Thoracic aorta (tissue), 2 donors: ENCODE data around the gene C2orf69. TPM values are rescaled to one million over a fixed set of nuclear protein-coding genes. Genes with fewer than 3 reads are reported as not detected.

ENCODE experiments used
- ATAC-seq: fragments of 150-250 bp; one replicate; pipeline ENCODE4 v1.8.0; 2017; ENCODE audit warnings: low read depth; ENCODE audit not compliant: insufficient number of reproducible peaks, low FRiP score
- DNase-seq: peaks from one replicate; pipeline ENCODE4 v3.0.0-alpha.2; 2020; ENCODE audit warnings: low spot score
- H3K27ac ChIP-seq, 2 donors: fragments of 200-600 bp; sonication (generic); 1 replicate in 1 of 2; 2 replicates in 1 of 2; pipeline ENCODE4 v1.5.1; 2016; ENCODE audit warnings: mild to moderate bottlenecking in 2 of 2, moderate library complexity in 2 of 2
- H3K27me3 ChIP-seq: fragments of 200-600 bp; sonication (generic); replicated peaks from 2 replicates; pipeline ENCODE4 v1.6.0; 2016; ENCODE audit warnings: mild to moderate bottlenecking; ENCODE audit not compliant: insufficient read depth
- H3K36me3 ChIP-seq: fragments of 200-600 bp; sonication (generic); one replicate; pipeline ENCODE4 v1.5.1; 2016
- H3K4me1 ChIP-seq, 2 donors: fragments of 200-600 bp; sonication (generic); 1 replicate in 1 of 2; 2 replicates in 1 of 2; pipeline versions ENCODE4 v1.5.1 to v1.6.0; 2016; ENCODE audit warnings: low read depth in 2 of 2, mild to moderate bottlenecking in 1 of 2; ENCODE audit not compliant: control insufficient read depth in 1 of 2
- H3K4me3 ChIP-seq: fragments of 200-600 bp; sonication (generic); 2 replicates; pipeline ENCODE4 v1.5.1; 2016; ENCODE audit warnings: mild to moderate bottlenecking
- H3K9me3 ChIP-seq: fragments of 200-600 bp; sonication (generic); 2 replicates; pipeline ENCODE4 v1.5.1; 2016
- CTCF ChIP-seq: fragments of 200-600 bp; sonication (generic); IDR thresholded peaks from one replicate; pipeline ENCODE4 v1.5.1; 2019; ENCODE audit warnings: antibody characterized with exemption
- total RNA-seq, 2 donors: library from RNA; depleted of rRNA; stranded (reverse); fragments of >200 nt; gene quantifications; one replicate each; pipeline versions ENCODE4 v1.1.0 to v1.2.3, GENCODE V29; 2016

C2orf69 gene
- total RNA-seq, 2 donors from 2014 or later, result 10.8 to 16.7 TPM

GRCh38 chr2:199950396-199950795 is 39.3 kb downstream of the C2orf69 start:
- peaks cover 3% of the 10 kb centered on the region for H3K36me3 ChIP-seq
- no peak overlapping the region for H3K27ac ChIP-seq
- no peak for TF ChIP-seq CTCF
- ATAC-seq (no peak), DNase-seq (no peak)
- no peak overlapping the region for H3K4me3 ChIP-seq
- H3K9me3 ChIP-seq, result no peaks in the 10 kb centered on the region
- peaks cover 11 to 16% of the 10 kb centered on the region in 2 donors for H3K4me1 ChIP-seq
- H3K27me3 ChIP-seq, result no peaks in the 10 kb centered on the region

- Histone ChIP-seq H3K27me3 (no peaks in the 10 kb centered on the region), H3K36me3 (no peaks in the 10 kb centered on the region), H3K27ac (no peak overlapping the region), H3K9me3 (no peaks in the 10 kb centered on the region), H3K4me3 (no peak overlapping the region), H3K4me1 (peaks cover 11 to 16% of the 10 kb centered on the region in 2 donors)
- no peak for TF ChIP-seq CTCF
- DNase-seq (no peak), ATAC-seq (no peak)
These were observed 39.9 kb downstream of the C2orf69 start for GRCh38 chr2:199951023-199951422.

- no peaks in the 10 kb centered on the region for H3K9me3 ChIP-seq
- no peak for TF ChIP-seq CTCF
- peak overlapping the region; percentile 82 for H3K4me3 ChIP-seq
- H3K4me1 ChIP-seq, result peaks cover 27 to 34% of the 10 kb centered on the region in 2 donors
- peak overlapping the region; percentile 73 to 90 for H3K27ac ChIP-seq
- no peaks in the 10 kb centered on the region for H3K27me3 ChIP-seq
- DNase-seq (no peak), ATAC-seq (no peak)
- no peaks in the 10 kb centered on the region for H3K36me3 ChIP-seq
These were observed 43.9 kb downstream of the C2orf69 start for GRCh38 chr2:199955007-199955338.

- ATAC-seq (peak; percentile 75), DNase-seq (peak; percentile 19)
- no peaks in the 10 kb centered on the region for H3K9me3 ChIP-seq
- peak within 1 kb of the TSS; percentile 73 to 90 for H3K27ac ChIP-seq
- TF ChIP-seq CTCF, result peak; percentile 26
- peak within 1 kb of the TSS; percentile 82 for H3K4me3 ChIP-seq
- peaks cover 27 to 34% of the 10 kb centered on the region in 2 donors for H3K4me1 ChIP-seq
- peaks cover under 1% of the 10 kb centered on the region for H3K36me3 ChIP-seq
- no peaks in the 10 kb centered on the region for H3K27me3 ChIP-seq
These were observed 44.4 kb downstream of the C2orf69 start, which contains the start of the genes MAIP1 and TYW5 for GRCh38 chr2:199955339-199956061. Gene MAIP1, plus strand, starts transcription at chr2:199955582. Its CDS starts 217 bp downstream, at chr2:199955799. Gene TYW5, minus strand, starts transcription at chr2:199955491. Its CDS starts 21 bp downstream, at chr2:199955470.

- Histone ChIP-seq H3K27ac (peak overlapping the region; percentile 73 to 90), H3K4me1 (peaks cover 27 to 34% of the 10 kb centered on the region in 2 donors), H3K4me3 (peak overlapping the region; percentile 82), H3K27me3 (no peaks in the 10 kb centered on the region), H3K9me3 (no peaks in the 10 kb centered on the region), H3K36me3 (peaks cover 6% of the 10 kb centered on the region)
- DNase-seq (no peak), ATAC-seq (no peak)
- no peak for TF ChIP-seq CTCF
These were observed 44.9 kb downstream of the C2orf69 start for GRCh38 chr2:199956062-199956380.
